Endothelial cell (in vitro differentiated cells): Measurements from ENCODE around the gene PPP1CC. TPM values are rescaled to one million over a fixed set of nuclear protein-coding genes. Genes with fewer than 3 reads are reported as not detected.
"Not testable (repeated sequence)": the region's sequence is repeated elsewhere in the genome, so short reads cannot be mapped to it uniquely, and the experiment has no call there.

ENCODE experiments used
- DNase-seq: peaks from one replicate; pipeline ENCODE4 v3.0.0; 2021; ENCODE audit warnings: low spot score
- H3K27ac Mint-ChIP-seq: one replicate; pipeline ENCODE4 v1.8.0; 2021; ENCODE audit warnings: mixed read lengths, inconsistent platforms; ENCODE audit not compliant: unreplicated experiment
- H3K27me3 Mint-ChIP-seq: one replicate; pipeline ENCODE4 v1.8.0; 2021; ENCODE audit warnings: mild to moderate bottlenecking, moderate library complexity, mixed read lengths, inconsistent platforms; ENCODE audit not compliant: unreplicated experiment
- H3K36me3 Mint-ChIP-seq: one replicate; pipeline ENCODE4 v1.8.0; 2021; ENCODE audit warnings: mild to moderate bottlenecking, low read depth, mixed read lengths, inconsistent platforms; ENCODE audit not compliant: unreplicated experiment
- H3K4me1 Mint-ChIP-seq: one replicate; pipeline ENCODE4 v1.8.0; 2021; ENCODE audit warnings: mild to moderate bottlenecking, mixed read lengths, inconsistent platforms; ENCODE audit not compliant: unreplicated experiment
- H3K4me3 Mint-ChIP-seq: one replicate; pipeline ENCODE4 v1.8.0; 2021; ENCODE audit warnings: mild to moderate bottlenecking, mixed read lengths, inconsistent platforms; ENCODE audit not compliant: unreplicated experiment
- H3K9me3 Mint-ChIP-seq: one replicate; pipeline ENCODE4 v1.8.0; 2021; ENCODE audit warnings: mixed read lengths, inconsistent platforms; ENCODE audit not compliant: unreplicated experiment
- CTCF ChIP-seq: fragments of 200-600 bp; sonication (generic); IDR thresholded peaks from one replicate; pipeline ENCODE4 v1.5.0; 2021; ENCODE audit warnings: antibody characterized with exemption; ENCODE audit not compliant: unreplicated experiment
- total RNA-seq: library from RNA; stranded (reverse); fragmentation: NEBNext Ultra II Directional; extraction: Animal tissue kit (Norgen Biotek cat#: 25700); gene quantifications from one replicate; pipeline ENCODE4 v1.2.1, GENCODE V29; 2021; ENCODE audit not compliant: unreplicated experiment

Gene PPP1CC
- total RNA-seq, 1 donor from 2014 or later, result 152 TPM

DNA sequence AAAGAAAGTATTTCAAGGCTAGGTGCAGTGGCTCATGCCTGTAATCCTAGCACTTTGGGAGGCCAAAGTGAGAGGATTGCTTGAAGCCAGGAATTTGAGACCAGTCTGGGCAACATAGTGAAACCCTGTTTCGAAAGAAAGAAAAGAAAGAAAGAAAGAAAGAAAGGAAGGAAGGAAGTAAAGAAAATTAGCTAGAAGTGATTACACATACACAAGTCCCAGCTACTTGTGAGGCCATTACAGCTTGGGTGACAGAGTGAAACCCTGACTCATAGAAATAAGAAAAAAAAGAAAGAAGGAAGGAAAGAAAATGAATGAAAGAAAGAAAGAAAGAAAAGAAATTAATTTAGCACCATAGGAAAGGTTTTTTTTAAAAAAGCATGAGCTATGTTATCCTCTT lies 33.3 kb upstream of the PPP1CC start:
- Mint-ChIP-seq H3K27ac (no peak overlapping the region), H3K27me3 (peaks cover 1% of the 10 kb centered on the region), H3K4me3 (no peak overlapping the region), H3K4me1 (peaks cover 15% of the 10 kb centered on the region), H3K9me3 (no peaks in the 10 kb centered on the region), H3K36me3 (peaks cover 7% of the 10 kb centered on the region)
- no peak for TF ChIP-seq CTCF
- no peak for DNase-seq

- Mint-ChIP-seq H3K4me3 (no peak overlapping the region), H3K4me1 (peaks cover 11% of the 10 kb centered on the region), H3K27me3 (peaks cover 1% of the 10 kb centered on the region), H3K27ac (peak overlapping the region; percentile 6), H3K36me3 (peaks cover 9% of the 10 kb centered on the region), H3K9me3 (no peaks in the 10 kb centered on the region)
- no peak for DNase-seq
- TF ChIP-seq CTCF, result no peak
Observed at GRCh38 chr12:110774824-110775223, 32.1 kb upstream of the PPP1CC start.

GRCh38 chr12:110768960-110769359 lies 26.3 kb upstream of the PPP1CC start:
- H3K9me3 Mint-ChIP-seq, result no peaks in the 10 kb centered on the region
- TF ChIP-seq CTCF, result no peak
- no peak overlapping the region for H3K4me3 Mint-ChIP-seq
- DNase-seq, result no peak
- H3K36me3 Mint-ChIP-seq, result peaks cover 9% of the 10 kb centered on the region
- H3K4me1 Mint-ChIP-seq, result peaks cover 3% of the 10 kb centered on the region
- no peak overlapping the region for H3K27ac Mint-ChIP-seq
- peaks cover 1% of the 10 kb centered on the region for H3K27me3 Mint-ChIP-seq

DNA sequence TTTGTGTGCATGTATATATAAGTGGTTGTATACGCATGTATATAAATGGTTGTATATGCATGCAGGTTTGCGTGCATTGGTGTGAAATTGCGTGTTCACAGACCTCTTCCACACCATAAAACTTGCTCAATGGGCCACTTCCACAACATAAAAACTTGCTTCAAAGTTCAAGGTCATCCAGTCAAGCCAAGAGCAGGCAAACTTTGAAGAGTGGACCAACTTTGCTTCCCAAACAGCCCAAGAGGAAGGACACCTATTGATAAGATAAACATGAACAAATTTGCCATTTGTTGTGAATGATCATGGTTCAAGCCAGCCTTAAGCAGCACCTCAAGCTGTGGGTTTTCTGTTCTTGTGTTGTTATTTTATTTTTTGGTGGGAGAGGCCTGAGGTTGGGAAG lies 25.2 kb upstream of the PPP1CC start:
- Mint-ChIP-seq H3K4me3 (no peak overlapping the region), H3K27ac (no peak overlapping the region), H3K9me3 (no peaks in the 10 kb centered on the region), H3K27me3 (peaks cover 5% of the 10 kb centered on the region), H3K4me1 (peaks cover under 1% of the 10 kb centered on the region), H3K36me3 (peaks cover 9% of the 10 kb centered on the region)
- DNase-seq, result no peak
- TF ChIP-seq CTCF, result no peak

- H3K4me1 Mint-ChIP-seq, result no peaks in the 10 kb centered on the region
- no peak for TF ChIP-seq CTCF
- no peaks in the 10 kb centered on the region for H3K9me3 Mint-ChIP-seq
- DNase-seq, result no peak
- peaks cover 6% of the 10 kb centered on the region for H3K27me3 Mint-ChIP-seq
- no peak overlapping the region for H3K4me3 Mint-ChIP-seq
- H3K27ac Mint-ChIP-seq, result no peak overlapping the region
- peaks cover 7% of the 10 kb centered on the region for H3K36me3 Mint-ChIP-seq
Observed at GRCh38 chr12:110766311-110767154, 23.8 kb upstream of the PPP1CC start.

- not testable (repeated sequence) for H3K4me3 Mint-ChIP-seq, H3K36me3 Mint-ChIP-seq, H3K4me1 Mint-ChIP-seq, DNase-seq, H3K27ac Mint-ChIP-seq, H3K9me3 Mint-ChIP-seq, H3K27me3 Mint-ChIP-seq
Observed at GRCh38 chr12:110765572-110765971, 22.9 kb upstream of the PPP1CC start.
